CD4-positive, alpha-beta T cell (primary cell): Measurements from ENCODE around the gene HSF4. TPM values are rescaled to one million over a fixed set of nuclear protein-coding genes. Genes with fewer than 3 reads are reported as not detected.

Experiments
- ATAC-seq: fragments of 200-7000 bp; cut with Tn5 transposase; one replicate; pipeline ENCODE4 v1.10.0; 2022; ENCODE audit warnings: mild to moderate bottlenecking; ENCODE audit not compliant: poor library complexity
- CTCF ChIA-PET: fragments of 350-600 bp; sonication (Branson Sonifier 250); formaldehyde crosslinking; loops from one replicate; lab custom pipeline; 2021; ENCODE audit warnings: antibody characterized with exemption, inconsistent platforms; lab: Charles Lee
- POLR2A ChIA-PET: fragments of 350-600 bp; sonication (Branson Sonifier 250); formaldehyde crosslinking; loops from one replicate; lab custom pipeline; 2021; ENCODE audit warnings: antibody characterized with exemption, inconsistent platforms; lab: Charles Lee
- DNase-seq, 14 experiments: peaks; one replicate each; pipeline ENCODE4 v3.0.0-alpha.2; 2013 to 2020; ENCODE audit warnings: mixed read lengths in 2 of 14
- H3K27ac ChIP-seq, 2 donors: one replicate each; pipeline versions ENCODE4 v1.5.1 to v1.7.0; 2013; ENCODE audit warnings: low read length in 2 of 2, low read depth in 1 of 2, mild to moderate bottlenecking in 1 of 2
- H3K27me3 ChIP-seq, 2 experiments: 1 replicate in 1 of 2; 2 replicates in 1 of 2; pipeline versions ENCODE4 v1.6.1 to v1.7.0; 2013; ENCODE audit warnings: low read length in 2 of 2, control low read depth in 1 of 2, mild to moderate bottlenecking in 1 of 2, moderate library complexity in 1 of 2; ENCODE audit not compliant: insufficient read depth in 2 of 2, control insufficient read depth in 1 of 2
- H3K36me3 ChIP-seq: one replicate; pipeline ENCODE4 v1.6.1; 2013; ENCODE audit warnings: low read length, control low read depth; ENCODE audit not compliant: insufficient read depth
- H3K4me1 ChIP-seq: one replicate; pipeline ENCODE4 v1.6.1; 2013; ENCODE audit warnings: low read length, control low read depth; ENCODE audit not compliant: insufficient read depth
- H3K4me3 ChIP-seq: one replicate; pipeline ENCODE4 v1.5.1; 2013; ENCODE audit warnings: mild to moderate bottlenecking, low read length, moderate library complexity
- H3K9me3 ChIP-seq, 2 experiments: 1 replicate in 1 of 2; 2 replicates in 1 of 2; pipeline versions ENCODE4 v1.6.1 to v1.7.0; 2013; ENCODE audit warnings: low read length in 2 of 2, mild to moderate bottlenecking in 2 of 2, control low read depth in 1 of 2, moderate library complexity in 1 of 2; ENCODE audit not compliant: control insufficient read depth in 1 of 2, insufficient read depth in 1 of 2
- H3K27ac Mint-ChIP-seq: one replicate; pipeline ENCODE4 v1.8.0; 2020; ENCODE audit warnings: mixed read lengths
- H3K27me3 Mint-ChIP-seq: one replicate; pipeline ENCODE4 v1.8.0; 2021; ENCODE audit warnings: mixed read lengths
- H3K36me3 Mint-ChIP-seq: one replicate; pipeline ENCODE4 v1.8.0; 2021; ENCODE audit warnings: low read depth, mixed read lengths
- H3K4me1 Mint-ChIP-seq: one replicate; pipeline ENCODE4 v1.8.0; 2021; ENCODE audit warnings: low read depth, mixed read lengths
- H3K4me3 Mint-ChIP-seq: one replicate; pipeline ENCODE4 v1.8.0; 2020; ENCODE audit warnings: mild to moderate bottlenecking, mixed read lengths
- H3K9me3 Mint-ChIP-seq: one replicate; pipeline ENCODE4 v1.8.0; 2020; ENCODE audit warnings: mixed read lengths
- intact Hi-C, 2 experiments: fragments of 100-400 bp; cut with DNase I in 1 of 2; cut with micrococcal nuclease in 1 of 2; formaldehyde crosslinking; loops; one replicate each; pipeline versions ENCODE4 v1.15.1 to v1.9.0; 2023 to 2025; cut with DNase I, micrococcal nuclease
- total RNA-seq, 174 experiments: library from RNA in 2 of 174; stranded (reverse) in 2 of 174; gene quantifications; one replicate each; pipeline ENCODE4 v1.2.3 and lab custom pipeline; 2021 to 2026
- TF ChIP-seq, protein P1 (sequence below): fragments of 200-600 bp; IDR thresholded peaks from one replicate; pipeline ENCODE4 v1.8.0; 2022; ENCODE audit warnings: antibody characterized with exemption, mild to moderate bottlenecking

HSF4 gene
- total RNA-seq, 2 experiments from 2014 or later: 19.7 to 26.1 TPM

DNA sequence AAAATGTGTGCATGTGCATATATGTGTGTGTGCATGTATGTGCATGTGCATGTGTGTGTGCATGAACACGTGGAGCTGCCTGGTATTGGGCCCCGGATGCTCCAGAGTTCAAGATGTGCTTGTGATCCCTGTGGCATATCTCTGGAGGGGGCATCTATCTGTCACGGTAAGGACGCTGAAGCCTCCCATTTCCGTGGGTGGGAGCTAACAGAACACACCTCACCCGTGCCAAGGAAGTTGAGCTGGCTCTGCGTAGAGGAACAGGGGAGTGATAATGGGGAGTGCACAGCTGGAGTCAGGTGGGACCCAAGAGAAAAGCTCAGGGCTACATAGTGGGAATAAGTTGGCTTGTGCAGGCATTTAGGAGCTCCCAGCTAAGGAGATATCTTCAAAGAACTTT, 47.1 kb downstream of the HSF4 start:
- TF ChIP-seq, protein P1, sequence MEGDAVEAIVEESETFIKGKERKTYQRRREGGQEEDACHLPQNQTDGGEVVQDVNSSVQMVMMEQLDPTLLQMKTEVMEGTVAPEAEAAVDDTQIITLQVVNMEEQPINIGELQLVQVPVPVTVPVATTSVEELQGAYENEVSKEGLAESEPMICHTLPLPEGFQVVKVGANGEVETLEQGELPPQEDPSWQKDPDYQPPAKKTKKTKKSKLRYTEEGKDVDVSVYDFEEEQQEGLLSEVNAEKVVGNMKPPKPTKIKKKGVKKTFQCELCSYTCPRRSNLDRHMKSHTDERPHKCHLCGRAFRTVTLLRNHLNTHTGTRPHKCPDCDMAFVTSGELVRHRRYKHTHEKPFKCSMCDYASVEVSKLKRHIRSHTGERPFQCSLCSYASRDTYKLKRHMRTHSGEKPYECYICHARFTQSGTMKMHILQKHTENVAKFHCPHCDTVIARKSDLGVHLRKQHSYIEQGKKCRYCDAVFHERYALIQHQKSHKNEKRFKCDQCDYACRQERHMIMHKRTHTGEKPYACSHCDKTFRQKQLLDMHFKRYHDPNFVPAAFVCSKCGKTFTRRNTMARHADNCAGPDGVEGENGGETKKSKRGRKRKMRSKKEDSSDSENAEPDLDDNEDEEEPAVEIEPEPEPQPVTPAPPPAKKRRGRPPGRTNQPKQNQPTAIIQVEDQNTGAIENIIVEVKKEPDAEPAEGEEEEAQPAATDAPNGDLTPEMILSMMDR: no peak
- intact Hi-C loops: no loop called here
- ATAC-seq: no peak
- peaks cover 11% of the 10 kb centered on the region for H3K36me3 ChIP-seq
- H3K4me3 ChIP-seq: no peak overlapping the region
- no peaks in the 10 kb centered on the region for H3K9me3 ChIP-seq
- no peaks in the 10 kb centered on the region for H3K4me1 ChIP-seq
- no peaks in the 10 kb centered on the region for H3K27me3 ChIP-seq
- Mint-ChIP-seq H3K36me3 (peaks cover 2% of the 10 kb centered on the region), H3K4me3 (no peak overlapping the region), H3K27me3 (no peaks in the 10 kb centered on the region), H3K27ac (no peak overlapping the region), H3K4me1 (no peaks in the 10 kb centered on the region), H3K9me3 (no peaks in the 10 kb centered on the region)
- no peak overlapping the region for H3K27ac ChIP-seq
- CTCF ChIA-PET: no interaction called here
- DNase-seq: no peak
- POLR2A ChIA-PET: no interaction called here

DNA sequence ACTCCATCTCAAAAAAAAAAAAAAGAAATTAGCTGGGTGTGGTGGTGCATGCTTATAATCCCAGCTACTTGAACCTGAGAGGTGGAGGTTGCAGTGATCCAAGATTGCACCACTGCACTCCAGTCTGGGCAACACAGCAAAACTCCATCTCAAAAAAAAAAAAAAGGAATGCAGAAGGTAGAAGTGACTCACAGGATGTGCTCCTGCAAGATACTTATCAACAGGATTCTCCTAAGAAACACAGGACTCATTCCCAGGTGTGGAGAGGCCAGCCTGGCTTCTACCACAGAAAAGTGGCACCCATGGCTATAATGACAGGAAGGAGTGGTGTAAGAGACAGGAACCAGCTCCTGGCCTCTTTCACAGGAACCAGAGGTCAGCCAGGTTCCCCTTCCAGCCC, 48.2 kb downstream of the HSF4 start:
- intact Hi-C loops: no loop called here
- POLR2A ChIA-PET: no interaction called here
- ATAC-seq: no peak

DNA sequence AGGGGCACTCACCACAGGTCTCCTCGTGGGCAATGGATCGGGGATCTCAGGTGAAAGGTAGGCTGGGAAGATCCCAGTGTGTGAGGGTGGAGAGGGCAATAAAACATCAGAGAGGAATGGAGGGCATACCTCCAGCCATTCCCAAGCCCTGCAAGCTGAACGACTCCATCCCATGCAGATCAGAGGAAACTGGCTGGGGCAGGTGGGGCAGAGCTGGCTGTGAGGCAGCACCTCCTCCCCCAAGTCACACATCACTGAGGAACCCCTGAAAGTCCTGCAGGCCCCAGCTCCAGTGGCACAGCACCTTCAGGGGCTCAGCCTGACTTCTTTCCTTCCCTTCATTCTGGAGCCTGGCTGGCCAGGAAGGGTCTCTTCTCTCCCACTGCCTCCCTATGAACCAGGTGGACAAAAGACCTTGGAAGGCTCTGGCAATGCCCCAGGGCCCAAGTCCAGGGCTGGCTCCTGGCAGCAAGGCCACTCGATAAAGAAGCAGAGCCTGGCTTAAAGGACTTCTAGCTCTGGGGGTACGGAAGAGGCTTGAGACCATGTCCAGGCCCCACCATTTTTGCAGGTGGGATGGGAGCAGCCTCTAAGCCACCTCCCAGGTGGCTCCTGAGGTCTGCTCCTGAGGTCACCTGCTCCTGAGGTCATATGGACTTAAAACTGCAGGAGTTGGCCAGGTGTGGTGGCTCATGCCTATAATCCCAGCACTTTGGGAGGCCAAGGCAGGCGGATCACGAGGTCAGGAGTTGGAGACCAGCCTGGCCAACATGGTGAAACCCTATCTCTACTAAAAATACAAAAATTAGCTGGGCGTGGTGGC, 48.9 kb downstream of the HSF4 start:
- ATAC-seq (no peak), DNase-seq (no peak)
- POLR2A ChIA-PET: no interaction called here
- no peak overlapping the region for H3K4me3 ChIP-seq
- intact Hi-C loops: no loop called here
- H3K27me3 ChIP-seq: no peaks in the 10 kb centered on the region
- H3K27ac ChIP-seq: no peak overlapping the region
- no peaks in the 10 kb centered on the region for H3K9me3 Mint-ChIP-seq
- H3K9me3 ChIP-seq: no peaks in the 10 kb centered on the region
- no peak overlapping the region for H3K4me3 Mint-ChIP-seq
- H3K4me1 ChIP-seq: no peaks in the 10 kb centered on the region
- no peak overlapping the region for H3K27ac Mint-ChIP-seq
- TF ChIP-seq, protein P1: no peak
- CTCF ChIA-PET: no interaction called here
- no peaks in the 10 kb centered on the region for H3K4me1 Mint-ChIP-seq
- H3K36me3 Mint-ChIP-seq: peaks cover 9% of the 10 kb centered on the region
- H3K36me3 ChIP-seq: peaks cover 8% of the 10 kb centered on the region
- no peaks in the 10 kb centered on the region for H3K27me3 Mint-ChIP-seq

More for the DNA sequence above, 48.2 kb downstream of the HSF4 start:
- Mint-ChIP-seq H3K36me3 (peaks cover 9% of the 10 kb centered on the region), H3K4me3 (no peak overlapping the region), H3K27ac (no peak overlapping the region), H3K27me3 (no peaks in the 10 kb centered on the region), H3K4me1 (no peaks in the 10 kb centered on the region), H3K9me3 (no peaks in the 10 kb centered on the region)
- DNase-seq: no peak
- TF ChIP-seq, protein P1: no peak
- CTCF ChIA-PET: no interaction called here
- no peaks in the 10 kb centered on the region for H3K27me3 ChIP-seq
- no peak overlapping the region for H3K27ac ChIP-seq
- H3K36me3 ChIP-seq: peaks cover 10% of the 10 kb centered on the region
- H3K4me1 ChIP-seq: no peaks in the 10 kb centered on the region
- no peaks in the 10 kb centered on the region for H3K9me3 ChIP-seq
- H3K4me3 ChIP-seq: no peak overlapping the region
